MG63 (cell line): Measurements from ENCODE around the gene AGAP1. TPM values are rescaled to one million over a fixed set of nuclear protein-coding genes. Genes with fewer than 3 reads are reported as not detected.

Experiments
- DNase-seq: peaks from one replicate; pipeline ENCODE4 v3.0.0-alpha.2; 2020
- H3K27me3 ChIP-seq: fragments of 250-450 bp; sonication (Bioruptor Pico); 2 replicates; pipeline ENCODE4 v1.5.1; 2020; ENCODE audit warnings: mild to moderate bottlenecking, moderate library complexity
- H3K36me3 ChIP-seq: fragments of 250-450 bp; sonication (Bioruptor Pico); 2 replicates; pipeline ENCODE4 v1.5.1; 2020; ENCODE audit warnings: mild to moderate bottlenecking, moderate library complexity
- H3K4me3 ChIP-seq: fragments of 250-450 bp; sonication (Bioruptor Pico); 2 replicates; pipeline ENCODE4 v1.5.1; 2020; ENCODE audit warnings: mild to moderate bottlenecking, moderate library complexity
- H3K9me3 ChIP-seq: fragments of 250-450 bp; sonication (Bioruptor Pico); 2 replicates; pipeline ENCODE4 v1.5.1; 2020; ENCODE audit warnings: mild to moderate bottlenecking, moderate library complexity
- total RNA-seq: library from RNA; depleted of rRNA; stranded (reverse); fragments of >200 nt; shearing (Covaris generic); gene quantifications from 2 replicates; pipeline ENCODE4 v1.2.3, GENCODE V29; 2014; ENCODE audit warnings: low replicate concordance; rRNA removed

Gene AGAP1
- total RNA-seq = 5.8 and 8.8 TPM in 2 replicates

- Histone ChIP-seq H3K27me3 (no peaks in the 10 kb centered on the region), H3K9me3 (no peaks in the 10 kb centered on the region), H3K4me3 (peak within 1 kb of the TSS; percentile 55), H3K36me3 (no peaks in the 10 kb centered on the region)
- peak; percentile 92 for DNase-seq
Measured at GRCh38 chr2:235493775-235494715, at the start of gene AGAP1. Gene AGAP1, plus strand, starts transcription at chr2:235494043.

DNA sequence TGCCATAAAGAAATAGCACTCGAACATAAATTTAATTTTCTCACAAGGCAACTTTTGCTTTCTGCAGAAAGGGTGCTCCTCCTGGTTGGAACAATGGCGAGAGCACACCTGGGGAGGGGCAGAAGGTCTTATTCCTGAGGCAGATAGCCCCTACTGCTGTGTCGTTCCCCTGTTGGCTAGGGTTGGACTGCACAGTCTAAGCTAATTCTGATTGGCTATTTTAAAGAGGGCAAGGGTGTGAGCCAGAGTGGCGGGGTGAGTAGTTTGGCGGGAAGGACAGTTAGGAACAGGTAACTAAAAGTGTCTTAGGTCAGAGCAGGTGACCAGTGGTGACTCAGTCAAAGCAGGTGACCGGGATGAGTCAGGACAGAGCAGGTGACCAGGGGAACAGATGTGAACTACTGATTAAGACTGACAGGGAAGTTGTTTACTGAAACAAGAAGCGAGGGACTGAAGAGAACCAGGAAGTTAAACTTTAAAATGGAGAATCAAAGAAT lies 49.7 kb upstream of the AGAP1 start:
- no peak for DNase-seq
- H3K9me3 ChIP-seq = no peaks in the 10 kb centered on the region
- no peaks in the 10 kb centered on the region for H3K27me3 ChIP-seq
- H3K4me3 ChIP-seq = no peak overlapping the region
- H3K36me3 ChIP-seq = no peaks in the 10 kb centered on the region

DNA sequence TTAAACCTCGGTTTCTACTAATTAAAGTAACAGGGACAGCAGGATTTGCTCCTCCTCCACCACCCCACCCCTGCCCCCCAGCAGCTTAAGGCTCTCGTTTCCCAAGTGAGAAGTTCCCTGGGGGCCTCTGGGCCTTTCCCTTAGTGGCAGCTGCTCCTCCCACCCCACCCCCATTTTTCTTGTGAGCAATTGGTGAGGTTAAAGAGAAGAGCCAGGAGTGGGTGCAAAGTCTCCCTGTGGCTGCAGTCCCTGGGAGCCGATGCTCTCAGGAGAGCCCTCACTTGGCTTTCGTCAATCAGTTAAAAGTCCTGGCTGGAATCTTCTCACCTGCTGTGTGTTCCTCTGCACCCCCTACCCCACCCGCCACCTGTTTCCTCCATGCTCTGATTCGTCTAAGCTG lies 48.7 kb upstream of the AGAP1 start:
- DNase-seq = no peak
- Histone ChIP-seq H3K9me3 (no peaks in the 10 kb centered on the region), H3K27me3 (no peaks in the 10 kb centered on the region)

GRCh38 chr2:235446082-235446481 lies 47.8 kb upstream of the AGAP1 start:
- Histone ChIP-seq H3K27me3 (no peaks in the 10 kb centered on the region), H3K4me3 (no peak overlapping the region), H3K36me3 (no peaks in the 10 kb centered on the region), H3K9me3 (no peaks in the 10 kb centered on the region)
- DNase-seq = no peak

More for the DNA sequence above, 48.7 kb upstream of the AGAP1 start:
- Histone ChIP-seq H3K4me3 (no peak overlapping the region), H3K36me3 (no peaks in the 10 kb centered on the region)

DNA sequence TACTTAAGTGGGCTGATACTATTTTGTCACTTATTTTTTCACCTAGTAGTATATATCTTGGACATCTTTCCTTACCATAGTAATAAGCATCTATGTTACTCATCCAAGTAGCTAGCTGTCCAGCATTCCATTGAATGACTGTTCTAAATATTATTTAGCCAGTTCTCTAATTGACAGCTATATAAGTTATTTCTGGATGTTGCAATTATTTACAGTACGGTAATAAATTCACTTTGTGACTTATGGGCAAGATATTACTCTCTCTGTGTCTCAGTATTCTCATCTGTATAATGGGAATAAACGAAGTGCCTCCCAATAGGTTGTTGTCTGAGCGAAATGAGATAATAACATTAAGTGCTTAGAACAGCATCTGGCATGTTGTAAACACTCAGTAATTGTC lies 46.6 kb upstream of the AGAP1 start:
- H3K4me3 ChIP-seq = no peak overlapping the region
- no peaks in the 10 kb centered on the region for H3K9me3 ChIP-seq
- no peaks in the 10 kb centered on the region for H3K36me3 ChIP-seq
- no peak for DNase-seq
- no peaks in the 10 kb centered on the region for H3K27me3 ChIP-seq

- no peak for DNase-seq
Measured at GRCh38 chr2:235449568-235449967, 44.3 kb upstream of the AGAP1 start.

DNA sequence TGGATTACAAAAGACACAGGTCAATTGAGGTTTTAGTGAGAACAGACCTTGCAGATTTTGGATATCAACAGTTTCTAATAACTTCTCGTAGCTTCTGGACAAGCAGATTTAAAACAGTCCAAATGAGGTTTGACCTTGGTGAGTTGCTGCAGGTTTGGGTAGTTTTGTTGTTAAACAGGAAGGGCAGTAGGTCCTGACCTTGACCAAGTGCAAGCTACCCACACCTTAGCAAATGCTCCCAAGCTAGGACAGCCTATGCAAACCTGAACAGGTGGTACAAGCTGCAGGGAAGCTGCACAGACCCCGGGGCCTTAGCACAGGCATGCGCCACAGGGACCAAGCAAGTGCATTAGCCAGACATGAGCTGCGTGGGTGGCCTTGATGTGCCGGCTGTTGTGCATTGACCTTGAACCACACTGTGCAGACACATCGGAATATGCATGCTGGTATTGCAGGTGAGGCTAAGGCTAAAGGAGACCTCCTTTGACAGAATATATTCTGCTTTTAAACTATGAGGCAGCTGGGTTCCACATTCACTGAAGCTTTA lies 40.2 kb upstream of the AGAP1 start:
- DNase-seq = no peak
- no peaks in the 10 kb centered on the region for H3K36me3 ChIP-seq
- H3K4me3 ChIP-seq = no peak overlapping the region
- no peaks in the 10 kb centered on the region for H3K27me3 ChIP-seq
- H3K9me3 ChIP-seq = no peaks in the 10 kb centered on the region

More at GRCh38 chr2:235449568-235449967, 44.3 kb upstream of the AGAP1 start:
- H3K4me3 ChIP-seq = no peak overlapping the region
- no peaks in the 10 kb centered on the region for H3K36me3 ChIP-seq
- H3K27me3 ChIP-seq = no peaks in the 10 kb centered on the region
- no peaks in the 10 kb centered on the region for H3K9me3 ChIP-seq

DNA sequence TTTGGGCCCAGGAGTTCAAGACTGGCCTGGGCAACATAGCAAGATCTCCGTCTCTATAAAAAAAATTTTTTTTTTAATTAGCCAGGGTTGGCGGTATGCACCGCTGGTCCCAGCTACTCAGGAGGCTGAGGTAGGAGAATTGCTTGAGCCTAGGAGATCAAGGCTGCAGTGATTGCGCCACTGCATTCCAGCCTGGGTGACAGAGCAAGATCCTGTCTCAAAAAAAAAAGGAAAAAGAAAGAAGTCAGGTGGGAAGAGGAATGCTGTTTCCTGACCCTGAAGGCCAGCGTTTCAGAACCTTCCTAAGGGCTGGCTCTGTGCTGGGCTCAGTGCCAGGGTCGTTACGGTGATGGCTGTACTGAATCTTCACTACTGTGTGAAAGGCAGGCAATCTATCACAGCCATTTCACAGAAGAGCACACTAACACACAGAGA lies 35.0 kb upstream of the AGAP1 start:
- H3K27me3 ChIP-seq = no peaks in the 10 kb centered on the region

GRCh38 chr2:235460548-235461047 lies 33.2 kb upstream of the AGAP1 start:
- H3K36me3 ChIP-seq = no peaks in the 10 kb centered on the region
- DNase-seq = no peak
- no peaks in the 10 kb centered on the region for H3K9me3 ChIP-seq
- no peak overlapping the region for H3K4me3 ChIP-seq
- no peaks in the 10 kb centered on the region for H3K27me3 ChIP-seq

More for the DNA sequence above, 35.0 kb upstream of the AGAP1 start:
- Histone ChIP-seq H3K36me3 (no peaks in the 10 kb centered on the region), H3K4me3 (no peak overlapping the region), H3K9me3 (no peaks in the 10 kb centered on the region)
- peak; percentile 19 for DNase-seq

DNA sequence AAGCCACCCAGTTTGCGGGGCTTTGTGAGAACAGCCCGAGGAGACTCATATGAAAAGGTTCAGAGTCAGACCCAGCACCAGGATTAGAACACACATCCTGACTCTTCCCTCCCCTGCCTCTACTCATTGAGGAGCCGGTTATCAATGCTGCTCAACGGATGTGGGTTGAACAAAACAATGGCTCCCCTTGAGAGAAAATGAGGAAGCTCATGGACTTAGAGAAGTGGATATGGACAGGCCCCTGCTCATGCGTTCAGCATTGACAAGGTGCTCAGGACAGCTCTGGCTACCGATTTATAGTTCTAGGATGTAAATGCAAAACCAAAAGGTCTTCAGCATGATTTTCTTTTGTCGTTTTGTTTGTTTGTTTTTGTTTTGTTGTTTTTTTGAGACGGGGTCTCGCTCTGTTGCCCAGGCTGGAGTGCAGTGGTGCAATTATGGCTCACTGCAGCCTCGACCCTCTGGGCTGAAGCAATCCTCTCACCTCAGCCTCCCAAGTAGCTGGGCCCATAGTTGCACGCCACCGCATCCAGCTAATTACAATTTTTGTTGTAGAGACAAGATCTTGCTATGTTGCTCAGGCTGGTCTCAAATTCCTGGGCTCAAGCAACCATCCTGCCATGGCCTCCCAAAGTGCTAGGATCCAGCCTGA lies 32.0 kb upstream of the AGAP1 start:
- no peak for DNase-seq
- H3K9me3 ChIP-seq = no peaks in the 10 kb centered on the region
- no peaks in the 10 kb centered on the region for H3K27me3 ChIP-seq
- no peaks in the 10 kb centered on the region for H3K36me3 ChIP-seq
- no peak overlapping the region for H3K4me3 ChIP-seq

DNA sequence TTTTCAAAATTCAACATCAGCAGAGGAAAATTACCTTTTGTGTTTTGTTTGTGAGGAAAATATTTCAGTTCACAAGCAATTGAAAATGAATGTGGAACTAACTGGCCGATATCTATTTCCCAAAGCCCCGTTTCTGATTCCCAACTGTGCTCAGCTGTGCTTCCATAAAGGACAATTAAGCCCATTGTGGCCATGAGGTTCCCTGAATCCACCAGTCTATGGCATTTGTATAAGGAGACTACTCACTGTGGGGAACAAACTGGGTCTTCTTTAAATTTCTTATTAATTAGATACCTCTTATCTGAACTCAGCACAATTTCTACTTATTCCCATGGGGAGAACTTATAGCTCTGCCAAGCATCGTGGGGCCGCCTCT lies 31.4 kb upstream of the AGAP1 start:
- DNase-seq = no peak
- Histone ChIP-seq H3K27me3 (no peaks in the 10 kb centered on the region), H3K36me3 (no peaks in the 10 kb centered on the region), H3K9me3 (no peaks in the 10 kb centered on the region), H3K4me3 (no peak overlapping the region)

DNA sequence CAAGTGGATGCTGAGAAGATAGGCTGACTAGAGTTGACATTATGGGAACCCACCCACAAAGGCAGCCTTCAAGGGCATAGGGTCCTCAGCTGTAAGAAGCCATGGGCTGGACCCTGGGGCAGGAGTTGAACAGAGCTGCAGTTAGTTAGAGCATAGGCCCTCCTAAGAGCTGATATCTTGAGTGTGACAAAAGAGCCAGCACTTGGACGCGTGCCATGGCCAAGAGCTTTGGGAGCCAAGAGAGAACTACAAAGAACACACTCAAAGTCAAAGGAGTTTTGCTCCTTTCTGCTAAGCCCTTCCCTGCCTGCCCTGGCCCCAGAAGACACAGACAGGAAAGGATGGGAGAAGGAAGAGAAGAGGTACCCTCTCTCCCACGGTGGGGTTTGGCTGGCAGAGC lies 29.9 kb upstream of the AGAP1 start:
- DNase-seq = no peak
- no peak overlapping the region for H3K4me3 ChIP-seq

GRCh38 chr2:235467588-235467987 lies 26.3 kb upstream of the AGAP1 start:
- Histone ChIP-seq H3K9me3 (no peaks in the 10 kb centered on the region), H3K4me3 (no peak overlapping the region), H3K27me3 (no peaks in the 10 kb centered on the region), H3K36me3 (no peaks in the 10 kb centered on the region)
- peak; percentile 11 for DNase-seq

More for the DNA sequence above, 29.9 kb upstream of the AGAP1 start:
- no peaks in the 10 kb centered on the region for H3K9me3 ChIP-seq
- H3K27me3 ChIP-seq = no peaks in the 10 kb centered on the region
- no peaks in the 10 kb centered on the region for H3K36me3 ChIP-seq

DNA sequence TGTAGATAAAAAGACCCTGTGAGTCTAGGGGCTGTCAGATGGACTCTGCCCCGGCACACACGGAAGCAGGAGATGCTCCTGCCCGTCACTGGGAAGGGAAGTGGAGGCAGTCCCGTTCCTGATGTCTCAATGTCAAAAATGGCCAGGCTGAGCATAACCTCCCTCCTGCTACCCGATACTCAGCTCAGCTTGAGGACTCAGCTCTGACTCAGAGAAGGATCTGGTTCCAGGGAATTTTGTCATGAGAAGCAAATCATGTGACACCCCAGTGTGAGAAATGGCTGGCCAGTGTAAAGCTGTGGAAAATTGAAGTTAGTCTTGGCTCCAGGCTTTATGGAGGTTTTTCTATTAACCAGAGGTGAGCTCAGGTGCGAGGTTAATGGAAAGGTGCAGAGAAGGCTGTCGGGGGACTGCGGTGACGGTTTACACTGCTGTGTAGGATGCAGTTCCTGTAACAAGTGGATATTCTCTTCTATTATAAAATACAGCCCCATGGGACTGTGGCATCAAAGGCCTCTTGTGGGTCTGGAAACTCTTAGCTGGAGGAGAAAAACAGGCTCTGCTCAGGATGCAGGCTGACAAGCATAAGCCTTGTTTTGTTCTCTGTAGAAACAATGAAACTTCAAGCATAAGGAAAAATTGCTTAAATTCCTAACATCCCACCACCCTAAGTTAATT lies 24.7 kb upstream of the AGAP1 start:
- Histone ChIP-seq H3K9me3 (no peaks in the 10 kb centered on the region), H3K36me3 (no peaks in the 10 kb centered on the region), H3K4me3 (peak overlapping the region; percentile 35), H3K27me3 (no peaks in the 10 kb centered on the region)
- DNase-seq = peak; percentile 81

DNA sequence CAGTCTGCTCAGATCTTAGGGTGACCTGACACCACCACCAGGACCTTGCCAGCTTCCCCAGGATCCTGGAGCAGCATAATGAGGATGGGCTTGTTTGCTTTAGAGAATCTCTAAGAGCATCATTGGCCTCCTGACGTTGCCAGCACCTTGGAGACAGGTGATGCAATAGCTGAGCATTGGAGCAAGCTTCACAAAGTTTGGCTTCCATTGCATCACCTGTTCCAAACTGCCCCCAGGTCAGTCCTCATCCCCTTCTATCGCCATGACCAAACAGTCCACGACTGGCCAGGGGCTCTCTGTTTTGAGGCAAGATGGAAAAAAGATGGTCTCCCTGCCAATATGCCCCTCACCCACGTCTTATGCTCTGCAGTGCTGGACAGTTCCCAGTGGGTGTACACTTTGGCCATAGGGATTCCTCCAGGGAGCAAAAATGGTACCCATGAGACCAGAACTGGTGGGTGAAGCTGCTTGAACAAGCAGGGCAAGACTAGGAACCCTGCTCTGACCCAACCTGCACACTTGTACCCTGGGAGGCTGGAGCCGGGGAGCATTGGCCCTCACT lies 22.6 kb upstream of the AGAP1 start:
- DNase-seq = no peak
- Histone ChIP-seq H3K27me3 (no peaks in the 10 kb centered on the region), H3K36me3 (no peaks in the 10 kb centered on the region)

GRCh38 chr2:235472443-235472842 lies 21.4 kb upstream of the AGAP1 start:
- Histone ChIP-seq H3K27me3 (no peaks in the 10 kb centered on the region), H3K36me3 (no peaks in the 10 kb centered on the region), H3K4me3 (no peak overlapping the region), H3K9me3 (peaks cover 9% of the 10 kb centered on the region; the same call in 1 of the 2 replicates)
- DNase-seq = no peak

More for the DNA sequence above, 22.6 kb upstream of the AGAP1 start:
- H3K9me3 ChIP-seq = peaks cover 9% of the 10 kb centered on the region; the same call in 1 of the 2 replicates
- H3K4me3 ChIP-seq = no peak overlapping the region
